ENCODE data around the gene ANXA11. TPM values are rescaled to one million over a fixed set of nuclear protein-coding genes. Genes with fewer than 3 reads are reported as not detected.
A peak's percentile ranks its signal among the peaks of the same experiment; 100 is the strongest.
"Not testable (repeated sequence)": the region's sequence is repeated elsewhere in the genome, so short reads cannot be mapped to it uniquely, and the experiment has no call there.

Gene ANXA11
- total and polyA plus RNA-seq, 2 experiments from 2014 or later: 80.2 to 112 TPM

DNA sequence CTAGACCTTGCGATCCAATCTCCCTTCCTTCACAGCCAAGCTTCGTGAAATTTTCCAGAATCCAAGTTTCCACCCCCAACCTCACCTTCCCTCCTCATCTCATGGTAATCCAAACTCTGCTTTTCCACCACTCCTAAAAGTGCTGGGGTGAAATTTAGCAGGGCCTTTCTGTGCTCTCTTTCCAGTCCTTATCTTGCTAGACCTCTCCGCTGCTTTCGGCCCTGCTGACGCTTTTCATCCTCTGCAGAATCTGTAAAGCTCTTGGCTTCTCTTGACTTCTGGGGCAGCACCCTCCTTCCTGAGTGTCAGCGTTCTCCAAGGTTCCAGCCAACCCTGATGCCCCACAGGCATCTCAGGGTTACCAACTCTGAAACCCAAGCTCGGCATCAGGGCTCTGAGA is 65.1 kb downstream of the ANXA11 start:
- no peak for DNase-seq (ENCODE audit: low read depth in 1 of 2, low spot score in 1 of 2)
- TF ChIP-seq, protein P1, sequence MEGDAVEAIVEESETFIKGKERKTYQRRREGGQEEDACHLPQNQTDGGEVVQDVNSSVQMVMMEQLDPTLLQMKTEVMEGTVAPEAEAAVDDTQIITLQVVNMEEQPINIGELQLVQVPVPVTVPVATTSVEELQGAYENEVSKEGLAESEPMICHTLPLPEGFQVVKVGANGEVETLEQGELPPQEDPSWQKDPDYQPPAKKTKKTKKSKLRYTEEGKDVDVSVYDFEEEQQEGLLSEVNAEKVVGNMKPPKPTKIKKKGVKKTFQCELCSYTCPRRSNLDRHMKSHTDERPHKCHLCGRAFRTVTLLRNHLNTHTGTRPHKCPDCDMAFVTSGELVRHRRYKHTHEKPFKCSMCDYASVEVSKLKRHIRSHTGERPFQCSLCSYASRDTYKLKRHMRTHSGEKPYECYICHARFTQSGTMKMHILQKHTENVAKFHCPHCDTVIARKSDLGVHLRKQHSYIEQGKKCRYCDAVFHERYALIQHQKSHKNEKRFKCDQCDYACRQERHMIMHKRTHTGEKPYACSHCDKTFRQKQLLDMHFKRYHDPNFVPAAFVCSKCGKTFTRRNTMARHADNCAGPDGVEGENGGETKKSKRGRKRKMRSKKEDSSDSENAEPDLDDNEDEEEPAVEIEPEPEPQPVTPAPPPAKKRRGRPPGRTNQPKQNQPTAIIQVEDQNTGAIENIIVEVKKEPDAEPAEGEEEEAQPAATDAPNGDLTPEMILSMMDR (IDR thresholded peaks at IDR 0.05; ENCODE audit: low read depth, low read length): no peak
- Histone ChIP-seq H3K4me3 (no peak overlapping the region), H3K36me3 (no peaks in the 10 kb centered on the region), H3K4me1 (ENCODE audit: low read depth) (no peaks in the 10 kb centered on the region), H3K27ac (no peak overlapping the region), H3K9me3 (ENCODE audit: low read depth) (no peaks in the 10 kb centered on the region), H3K27me3 (no peaks in the 10 kb centered on the region)

DNA sequence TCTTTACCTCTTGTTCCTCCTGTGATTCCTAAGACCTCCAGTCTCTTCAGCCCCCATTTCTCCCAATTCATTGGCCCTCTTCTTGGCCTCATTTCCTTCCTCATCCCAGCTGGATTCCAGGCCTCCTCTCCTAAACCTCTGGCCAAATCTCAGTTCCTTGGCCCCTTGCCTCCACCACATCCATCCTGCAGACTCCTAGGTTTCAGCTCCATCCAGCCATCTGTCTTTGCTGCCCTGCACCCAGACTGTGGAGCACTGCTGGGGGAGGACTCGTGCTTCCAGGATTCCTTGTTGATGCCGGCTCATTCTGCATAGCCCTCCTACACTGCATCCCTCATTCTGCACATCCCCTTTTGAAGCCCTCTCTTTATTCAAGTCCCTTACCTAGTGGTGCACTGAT is 66.1 kb downstream of the ANXA11 start:
- TF ChIP-seq, protein P1 (IDR thresholded peaks at IDR 0.05; ENCODE audit: low read depth, low read length): no peak
- H3K36me3 ChIP-seq: no peaks in the 10 kb centered on the region
- no peaks in the 10 kb centered on the region for H3K4me1 ChIP-seq (ENCODE audit: low read depth)
- no peak for DNase-seq (ENCODE audit: low read depth in 1 of 2, low spot score in 1 of 2)
- H3K4me3 ChIP-seq: no peak overlapping the region
- no peaks in the 10 kb centered on the region for H3K9me3 ChIP-seq (ENCODE audit: low read depth)
- no peaks in the 10 kb centered on the region for H3K27me3 ChIP-seq
- H3K27ac ChIP-seq: no peak overlapping the region

DNA sequence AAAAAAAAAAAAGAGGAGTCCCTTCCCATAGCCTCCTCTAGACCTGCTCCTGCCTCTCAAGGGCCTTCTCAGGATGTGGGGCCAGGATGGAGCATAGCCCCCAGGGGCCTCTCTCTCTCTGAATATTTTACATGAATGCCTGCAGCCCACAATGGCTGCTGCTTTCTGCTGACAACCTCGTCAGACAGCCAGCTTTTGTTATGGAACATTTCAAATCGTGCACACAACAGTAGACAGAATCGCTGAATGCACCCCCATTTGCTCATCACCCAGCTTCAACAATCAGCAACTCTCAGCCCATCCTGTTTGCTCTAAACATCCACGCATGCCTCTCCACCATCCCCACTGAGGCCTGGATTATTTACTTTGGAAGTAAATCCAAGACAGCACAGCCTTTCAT is 67.4 kb downstream of the ANXA11 start:
- no peak overlapping the region for H3K4me3 ChIP-seq
- no peaks in the 10 kb centered on the region for H3K9me3 ChIP-seq (ENCODE audit: low read depth)
- TF ChIP-seq, protein P1 (IDR thresholded peaks at IDR 0.05; ENCODE audit: low read depth, low read length): no peak
- H3K36me3 ChIP-seq: no peaks in the 10 kb centered on the region
- no peaks in the 10 kb centered on the region for H3K4me1 ChIP-seq (ENCODE audit: low read depth)
- no peak overlapping the region for H3K27ac ChIP-seq
- peaks cover 12% of the 10 kb centered on the region for H3K27me3 ChIP-seq
- DNase-seq (ENCODE audit: low read depth in 1 of 2, low spot score in 1 of 2): no peak

DNA sequence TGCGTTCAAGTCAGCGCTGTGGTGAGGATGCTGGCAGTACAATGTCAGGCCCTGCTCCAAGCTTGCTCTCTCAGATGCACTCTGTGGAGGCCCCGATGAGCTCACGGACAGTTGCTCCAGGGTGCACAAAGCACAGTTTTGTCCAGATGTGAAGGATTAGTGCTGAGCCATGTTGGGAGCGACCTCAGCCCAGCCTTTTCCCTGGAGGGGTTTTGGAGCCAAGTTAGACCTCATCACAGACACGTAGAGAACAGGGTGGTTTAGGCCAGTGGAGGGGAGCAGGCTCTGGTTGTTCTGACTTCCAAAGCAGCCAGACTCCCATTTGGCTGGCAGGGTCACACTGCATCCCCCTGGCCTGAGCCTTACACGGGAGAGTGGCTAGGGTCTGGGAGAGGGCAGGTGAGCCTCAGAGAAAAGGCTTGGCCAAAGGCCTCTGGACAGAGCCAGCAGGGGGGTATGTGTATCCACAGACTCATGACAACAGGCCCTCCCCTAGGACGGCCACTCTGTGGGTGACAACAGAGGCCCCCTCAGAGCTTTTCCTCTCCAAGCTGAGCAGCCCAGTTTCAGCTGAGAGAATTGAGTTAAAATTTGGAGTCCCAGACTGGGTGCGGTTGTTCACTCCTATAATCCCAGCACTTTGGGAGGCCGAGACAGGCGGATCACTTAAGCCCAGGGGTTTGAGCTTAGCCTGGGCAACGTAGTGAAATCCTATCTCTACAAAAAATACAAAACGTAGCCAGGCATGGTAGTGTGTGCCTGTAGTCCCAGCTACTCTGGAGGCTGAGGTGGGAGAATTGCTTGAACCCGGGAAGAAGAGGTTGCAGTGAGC is 68.1 kb downstream of the ANXA11 start:
- Histone ChIP-seq H3K27me3 (peaks cover 18% of the 10 kb centered on the region), H3K4me1 (ENCODE audit: low read depth) (no peaks in the 10 kb centered on the region), H3K4me3 (no peak overlapping the region), H3K36me3 (no peaks in the 10 kb centered on the region), H3K9me3 (ENCODE audit: low read depth) (no peaks in the 10 kb centered on the region), H3K27ac (no peak overlapping the region)
- TF ChIP-seq, protein P1 (IDR thresholded peaks at IDR 0.05; ENCODE audit: low read depth, low read length): no peak
- DNase-seq (ENCODE audit: low read depth in 1 of 2, low spot score in 1 of 2): peak in 1 of 2 donors; percentile 57

DNA sequence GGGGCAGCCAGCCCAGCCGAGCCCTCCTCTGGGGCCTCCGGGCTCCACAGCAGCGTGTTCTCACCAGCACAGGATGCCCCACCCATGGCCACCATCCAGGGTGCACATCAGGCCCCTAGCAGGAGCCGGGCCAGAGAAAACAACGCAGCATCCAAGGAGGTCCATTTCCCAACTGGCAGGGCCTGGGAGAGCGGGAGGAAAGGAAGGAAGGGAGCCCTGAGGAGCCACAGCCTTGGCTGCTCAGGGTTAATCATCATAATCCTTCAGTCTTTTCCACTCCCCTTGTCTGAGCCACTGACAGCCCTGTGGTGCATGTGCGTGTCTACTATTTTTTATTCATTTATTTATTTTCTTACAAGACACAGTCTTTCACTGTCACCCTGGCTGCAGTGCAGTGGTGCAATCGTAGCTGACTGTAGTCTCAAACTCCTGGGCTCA is 69.2 kb downstream of the ANXA11 start:
- H3K4me1 ChIP-seq (ENCODE audit: low read depth): no peaks in the 10 kb centered on the region
- peaks cover 29% of the 10 kb centered on the region for H3K27me3 ChIP-seq
- no peaks in the 10 kb centered on the region for H3K36me3 ChIP-seq
- TF ChIP-seq, protein P1 (IDR thresholded peaks at IDR 0.05; ENCODE audit: low read depth, low read length): no peak
- no peak overlapping the region for H3K27ac ChIP-seq
- no peak overlapping the region for H3K4me3 ChIP-seq
- no peaks in the 10 kb centered on the region for H3K9me3 ChIP-seq (ENCODE audit: low read depth)
- DNase-seq (ENCODE audit: low read depth in 1 of 2, low spot score in 1 of 2): peak in 1 of 2 donors; percentile 96

DNA sequence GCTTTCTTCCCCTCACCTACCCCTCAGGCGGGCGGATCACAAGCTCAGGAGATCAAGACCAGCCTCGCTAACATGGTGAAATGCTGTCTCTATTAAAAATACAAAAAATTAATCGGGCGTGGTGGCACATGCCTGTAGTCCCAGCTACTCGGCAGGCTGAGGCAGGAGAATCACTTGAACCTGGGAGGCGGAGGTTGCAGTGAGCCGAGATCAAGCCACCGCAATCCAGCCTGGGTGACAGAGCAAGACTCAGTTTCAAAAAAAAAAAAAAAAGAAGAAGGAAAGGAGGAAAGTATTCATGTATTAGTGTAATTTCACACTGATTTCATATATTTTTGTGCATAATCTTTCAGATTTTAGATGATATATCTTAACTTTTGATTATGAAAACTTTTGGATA is 71.7 kb downstream of the ANXA11 start:
- not testable (repeated sequence) for DNase-seq (ENCODE audit: low read depth in 1 of 2, low spot score in 1 of 2); H3K4me1 ChIP-seq (ENCODE audit: low read depth); H3K36me3 ChIP-seq; H3K27ac ChIP-seq; H3K4me3 ChIP-seq; H3K9me3 ChIP-seq (ENCODE audit: low read depth)
- peaks cover 29% of the 10 kb centered on the region for H3K27me3 ChIP-seq
